Activated T-helper 9 cell treated with anti-CD3 and anti-CD28 coated beads, Interleukin-2, amount 50 U/mL, for 16 hours (primary cell): ENCODE data around the gene SGCD.
"Not testable (repeated sequence)": the region's sequence is repeated elsewhere in the genome, so short reads cannot be mapped to it uniquely, and the experiment has no call there.

ENCODE experiments used
- DNase-seq: peaks from one replicate; pipeline ENCODE4 v3.0.0-alpha.2; 2020; ENCODE audit warnings: low read depth

Gene SGCD

DNA sequence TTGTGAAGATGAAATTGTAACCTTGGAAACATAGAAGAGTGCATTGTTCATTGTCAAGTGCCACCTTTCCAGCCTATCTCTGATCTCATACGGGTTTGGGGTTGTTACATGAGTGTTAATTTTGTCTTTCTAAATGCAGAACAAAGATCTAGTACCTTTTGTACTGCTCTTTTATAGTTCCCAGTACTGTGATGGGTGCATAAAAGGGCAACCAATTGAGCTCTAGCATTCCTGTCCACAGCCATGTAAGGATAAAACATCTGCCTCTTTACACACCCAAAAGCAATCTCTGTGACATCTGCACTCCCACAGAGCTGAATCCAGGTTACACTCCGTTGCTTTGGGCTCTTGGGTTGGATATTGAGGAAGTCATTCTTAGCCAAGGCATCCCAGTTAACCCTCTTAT, 255.2 kb downstream of the SGCD start:
- no peak for DNase-seq

DNA sequence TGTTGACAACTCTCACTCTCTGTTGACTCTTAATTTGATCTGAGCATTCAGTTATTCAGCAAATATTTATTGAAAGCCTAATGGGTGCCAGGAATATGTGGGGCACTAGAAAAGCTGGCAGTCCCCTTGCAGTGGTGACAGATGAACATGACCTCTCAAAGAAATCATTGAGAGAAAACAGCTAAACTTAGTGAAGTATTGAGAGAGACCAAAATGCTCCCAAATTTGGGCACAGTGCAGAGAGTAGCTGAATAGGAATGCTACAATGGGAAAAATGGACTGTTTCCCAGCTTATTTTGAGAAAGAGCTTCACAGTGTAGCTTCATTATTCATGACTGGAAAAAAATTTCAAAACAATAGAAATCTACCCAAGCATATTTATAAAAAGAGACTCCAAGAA, 257.9 kb downstream of the SGCD start:
- no peak for DNase-seq

DNA sequence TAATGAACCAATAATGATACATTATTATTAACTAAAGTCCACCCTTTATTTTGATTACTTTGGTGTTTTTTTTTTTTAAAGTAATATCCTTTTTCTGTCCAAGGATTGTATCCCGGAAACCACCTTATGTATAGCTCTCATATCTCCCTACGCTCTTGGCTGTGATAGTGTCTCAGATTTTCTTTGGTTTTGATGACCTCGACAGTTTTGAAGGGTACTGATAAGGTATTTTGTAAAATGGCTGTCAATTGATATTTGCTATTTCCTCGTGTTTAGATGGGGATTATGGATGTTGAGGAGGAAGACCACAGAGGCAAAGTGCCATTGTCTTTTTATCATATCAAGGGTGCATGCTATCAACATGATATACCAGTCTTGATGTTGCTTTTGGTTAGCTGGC, 259.0 kb downstream of the SGCD start:
- no peak for DNase-seq

DNA sequence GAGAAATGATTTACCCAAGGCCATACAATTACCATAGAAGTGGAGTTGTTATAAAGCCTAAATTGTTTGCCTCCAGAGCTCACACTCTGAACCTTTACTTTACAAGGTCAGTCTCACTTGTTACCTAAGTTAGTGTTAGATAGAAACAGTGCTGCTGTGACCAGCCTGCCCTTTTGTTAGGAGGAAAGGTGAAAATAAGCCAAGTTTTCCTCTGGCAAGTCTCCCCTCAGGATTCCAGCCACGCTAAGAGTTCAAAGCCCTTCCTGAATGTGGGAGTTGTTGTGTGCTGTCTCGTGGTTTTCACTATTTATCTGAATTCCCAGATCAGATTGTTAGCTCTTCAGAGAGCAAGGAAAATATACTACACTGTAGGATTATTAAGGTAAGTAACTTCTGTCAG, 260.0 kb downstream of the SGCD start:
- no peak for DNase-seq

DNA sequence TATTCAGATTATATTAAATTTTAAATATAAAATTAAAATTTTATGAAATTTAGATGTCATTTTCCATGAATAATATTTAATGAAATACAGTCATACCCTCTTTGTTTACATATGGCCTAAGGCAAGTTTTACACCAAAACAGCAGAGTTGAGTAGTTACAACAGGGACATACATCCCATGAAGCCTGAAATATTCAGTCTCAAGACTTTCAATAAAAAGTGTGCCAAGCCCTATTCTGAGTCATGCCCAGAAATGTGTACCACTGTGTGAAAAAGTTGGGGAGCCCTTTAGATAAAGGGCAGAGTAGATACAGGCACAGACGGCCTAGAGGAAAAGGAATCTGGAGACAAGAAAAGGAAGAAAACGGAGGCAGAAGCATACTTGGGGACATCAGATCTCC, 261.3 kb downstream of the SGCD start:
- DNase-seq: no peak

DNA sequence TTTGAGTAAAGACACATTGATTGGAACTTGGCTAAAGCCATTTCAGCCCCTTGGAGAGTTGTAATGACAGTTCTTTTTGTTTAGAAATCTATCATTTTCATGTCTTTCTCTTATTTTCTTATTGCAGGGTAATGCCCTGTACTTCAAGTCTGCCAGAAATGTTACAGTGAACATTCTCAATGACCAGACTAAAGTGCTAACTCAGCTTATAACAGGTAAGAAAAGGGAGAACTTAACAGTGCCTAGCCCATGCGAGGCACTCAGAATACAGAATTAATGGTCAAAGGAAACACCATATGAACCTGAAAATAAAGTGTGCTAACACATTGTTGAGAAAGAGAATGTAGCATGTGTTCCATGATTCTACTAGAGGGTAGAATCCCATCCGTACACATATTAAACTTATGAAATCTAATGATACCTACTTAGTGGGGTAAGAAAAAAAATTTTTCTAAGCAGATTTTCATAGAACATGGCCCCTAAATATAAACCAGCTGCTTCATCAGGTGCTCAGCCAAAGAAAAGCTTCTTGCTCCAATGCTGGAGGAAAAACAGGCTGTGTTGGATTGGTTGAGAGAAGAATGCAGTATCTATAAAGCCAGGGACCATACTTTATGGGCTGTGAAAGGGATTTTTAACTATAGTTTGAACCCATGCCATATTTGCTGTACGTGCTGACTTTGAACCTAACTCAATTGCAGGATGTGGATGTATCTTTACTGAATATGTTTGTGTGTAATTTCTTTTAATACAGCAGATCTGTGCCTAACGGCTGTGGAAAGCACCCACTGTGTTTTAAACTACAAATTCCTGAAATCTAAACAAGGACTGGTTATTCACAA, 262.4 kb downstream of the SGCD start:
- no peak for DNase-seq

DNA sequence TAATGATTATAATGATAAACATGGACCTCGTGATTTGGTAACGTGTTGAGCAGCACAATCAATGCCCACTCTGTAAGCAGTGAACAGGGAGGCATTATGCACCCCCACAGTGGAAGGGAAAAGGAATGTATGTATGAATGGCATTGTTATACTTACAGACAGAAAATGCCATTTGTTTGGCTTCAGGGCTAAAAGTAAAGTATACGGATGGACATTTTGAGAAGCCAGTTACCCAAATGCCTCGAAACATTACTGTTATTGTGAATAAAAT, 262.9 kb downstream of the SGCD start:
- DNase-seq: no peak

DNA sequence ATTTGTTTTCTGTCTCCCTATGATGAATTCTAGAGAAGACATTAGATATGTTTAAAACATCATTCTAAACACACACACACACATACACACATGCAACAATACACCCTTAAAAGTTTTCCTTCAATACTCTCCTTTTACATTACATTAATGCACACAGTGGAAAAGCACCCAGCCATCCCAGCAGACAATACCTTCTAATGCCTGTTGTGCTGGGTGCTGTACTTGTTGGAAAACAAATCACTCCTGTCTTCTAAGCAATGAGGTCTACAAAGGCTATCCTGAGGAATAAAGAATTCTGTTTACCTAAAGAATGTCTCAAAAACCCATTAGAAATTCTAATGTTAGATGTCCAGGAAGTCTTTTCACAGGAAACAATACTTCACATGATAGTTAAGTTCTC, 264.0 kb downstream of the SGCD start:
- no peak for DNase-seq

DNA sequence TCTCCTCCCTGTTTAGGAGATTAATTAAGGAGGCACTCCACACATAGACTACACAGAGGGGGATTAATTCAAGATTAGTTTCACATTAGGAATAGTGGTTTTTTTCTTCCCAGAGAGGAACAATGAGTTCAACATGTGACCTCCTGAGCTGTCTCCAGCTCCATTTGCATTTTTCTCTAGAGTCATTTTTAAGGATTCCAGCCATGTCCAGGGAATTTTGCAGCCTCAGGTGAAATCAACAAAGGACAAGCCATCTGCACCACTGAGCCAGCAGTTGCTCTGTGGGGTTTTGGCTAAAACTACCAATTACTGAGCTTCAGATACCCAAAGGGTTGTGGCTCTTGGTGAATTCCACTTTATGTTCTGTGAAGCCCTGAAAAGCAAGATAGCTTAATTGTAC, 264.7 kb downstream of the SGCD start:
- DNase-seq: no peak

DNA sequence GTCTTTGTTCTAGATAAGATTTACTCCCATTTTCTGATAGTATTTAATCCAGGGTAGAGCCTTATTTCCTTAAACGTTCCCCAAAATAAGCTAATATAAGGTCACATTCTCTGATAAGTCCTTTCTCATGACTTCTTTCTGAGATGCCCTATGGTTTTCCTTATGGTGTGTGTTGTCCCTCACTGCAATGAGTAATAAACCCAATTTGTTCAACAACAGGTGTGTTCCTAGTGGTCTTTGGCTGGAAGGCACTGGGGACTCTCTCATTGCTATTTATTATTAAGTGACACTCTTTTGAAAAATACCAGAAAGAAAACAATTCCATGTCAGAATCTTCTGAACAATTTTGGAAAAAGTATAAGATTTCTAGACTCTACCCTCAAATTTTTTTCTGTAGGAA, 266.6 kb downstream of the SGCD start:
- no peak for DNase-seq

DNA sequence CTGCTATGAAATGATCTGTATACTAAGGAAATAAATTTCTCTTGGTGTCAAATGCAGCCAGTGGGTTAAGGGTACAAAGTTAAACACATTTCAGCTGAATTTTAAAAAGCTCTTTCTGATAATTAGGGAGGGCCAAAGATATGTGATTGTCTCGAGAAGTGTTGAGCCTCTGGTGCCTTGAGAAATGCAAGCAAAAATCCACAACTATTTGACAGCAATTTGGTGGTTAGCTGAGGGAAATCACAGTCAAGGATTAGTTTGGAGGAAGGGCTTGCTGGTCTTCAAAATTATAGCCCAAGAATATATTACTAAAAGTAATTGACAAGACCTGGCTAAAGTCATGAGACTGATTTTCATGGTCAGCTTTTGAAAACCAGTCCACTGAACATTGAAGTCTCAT, 267.4 kb downstream of the SGCD start:
- no peak for DNase-seq

DNA sequence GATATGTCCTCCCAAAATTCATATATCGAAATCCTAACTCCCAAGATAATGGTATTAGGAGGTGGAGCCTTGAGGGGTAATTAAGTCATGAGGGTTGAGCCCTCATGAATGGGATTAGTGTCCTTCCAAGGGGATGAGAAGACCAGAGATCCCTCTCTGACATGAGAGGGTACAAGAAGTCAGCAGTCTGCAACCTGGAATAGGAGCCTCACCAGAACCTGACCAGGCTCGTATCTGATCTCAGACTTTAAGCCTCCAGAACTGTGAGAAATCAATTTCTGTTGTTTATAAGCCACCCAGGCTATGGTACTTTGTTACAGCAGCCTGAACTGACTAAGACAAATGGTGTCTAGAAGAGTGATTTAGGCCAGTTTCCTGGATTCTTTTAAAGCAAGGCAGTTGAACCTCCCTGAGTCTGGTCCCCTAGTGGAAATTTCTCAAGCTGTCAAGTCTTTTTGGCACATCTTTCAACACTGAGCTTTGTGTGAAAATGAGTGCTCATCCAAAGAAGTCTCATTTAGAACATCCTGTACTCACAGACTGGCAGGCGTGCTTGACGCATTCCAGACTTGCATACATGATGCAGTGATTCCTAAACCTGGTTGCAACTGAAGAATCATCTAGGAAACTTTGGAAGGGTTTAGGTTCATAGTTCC, 268.3 kb downstream of the SGCD start:
- no peak for DNase-seq

DNA sequence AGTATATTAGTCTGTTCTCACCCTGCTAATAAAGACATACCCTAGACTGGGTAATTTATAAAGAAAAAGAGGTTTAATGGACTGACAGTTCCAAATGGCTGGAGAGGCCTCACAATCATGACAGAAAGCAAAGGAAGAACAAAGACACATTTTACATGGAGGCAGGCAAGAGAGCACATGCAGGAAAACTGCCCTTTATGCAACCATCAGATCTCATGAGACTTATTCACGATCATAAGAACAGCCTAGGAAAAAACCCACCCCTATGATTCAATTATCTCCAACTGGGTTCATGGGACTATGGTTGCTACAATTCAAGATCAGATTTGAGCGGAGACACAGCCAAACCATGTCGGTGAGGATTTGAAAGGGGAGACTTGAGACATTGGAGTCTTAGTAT, 270.3 kb downstream of the SGCD start:
- DNase-seq: no peak

DNA sequence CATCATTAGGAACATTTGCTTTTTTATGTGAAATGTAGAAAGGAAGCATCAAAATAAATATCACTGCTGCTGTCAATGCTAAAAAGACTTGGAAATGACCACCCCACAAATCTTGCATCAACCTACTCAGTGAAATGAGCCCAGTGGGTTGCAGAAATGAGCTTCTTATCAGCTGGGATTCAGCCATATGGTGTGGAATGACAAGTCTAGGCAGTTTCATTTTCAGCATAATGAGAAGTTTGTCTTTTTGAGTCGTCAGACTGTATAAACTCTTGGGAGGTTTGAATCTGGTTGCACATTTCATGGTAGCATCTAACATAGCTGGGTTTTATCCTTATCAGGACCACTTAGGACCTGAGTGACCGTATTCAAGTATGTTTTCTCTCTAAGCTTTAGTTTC, 272.0 kb downstream of the SGCD start:
- DNase-seq: no peak

DNA sequence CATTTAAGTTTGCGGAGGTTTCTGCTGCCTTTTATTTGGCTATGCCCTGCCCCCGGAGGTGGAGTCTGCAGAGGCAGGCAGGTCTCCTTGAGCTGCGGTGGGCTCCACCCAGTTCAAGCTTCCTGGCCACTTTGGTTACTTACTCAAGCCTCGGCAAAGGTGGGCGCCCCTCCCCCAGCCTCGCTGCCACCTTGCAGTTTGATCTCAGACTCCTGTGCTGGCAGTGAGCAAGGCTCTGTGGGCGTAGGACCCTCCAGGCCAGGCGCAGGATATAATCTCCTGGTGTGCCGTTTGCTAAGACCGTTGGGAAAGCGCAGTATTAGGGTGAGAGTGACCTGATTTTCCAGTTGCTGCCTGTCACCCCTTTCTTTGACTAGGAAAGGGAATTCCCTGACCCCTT, 283.6 kb downstream of the SGCD start:
- DNase-seq: not testable (repeated sequence)

DNA sequence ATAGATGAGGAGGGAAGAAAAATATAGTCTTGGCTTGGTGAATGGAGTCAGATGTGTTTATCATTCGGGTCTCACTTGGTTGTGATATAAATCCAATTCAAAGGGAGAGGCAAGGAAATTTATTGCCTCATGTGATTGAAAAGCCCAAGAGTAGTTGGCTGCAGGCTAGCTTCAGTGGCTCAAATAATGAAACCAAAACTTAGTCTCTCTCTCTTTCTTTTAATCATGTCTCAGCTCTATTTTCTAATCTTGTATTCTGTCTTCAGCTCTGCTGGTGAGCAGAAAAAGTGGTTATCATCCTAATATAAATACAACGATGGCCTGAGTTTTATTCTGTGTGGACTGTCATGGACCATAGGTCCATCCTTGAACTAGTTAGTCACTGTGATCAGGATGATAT, 288.9 kb downstream of the SGCD start:
- DNase-seq: no peak

DNA sequence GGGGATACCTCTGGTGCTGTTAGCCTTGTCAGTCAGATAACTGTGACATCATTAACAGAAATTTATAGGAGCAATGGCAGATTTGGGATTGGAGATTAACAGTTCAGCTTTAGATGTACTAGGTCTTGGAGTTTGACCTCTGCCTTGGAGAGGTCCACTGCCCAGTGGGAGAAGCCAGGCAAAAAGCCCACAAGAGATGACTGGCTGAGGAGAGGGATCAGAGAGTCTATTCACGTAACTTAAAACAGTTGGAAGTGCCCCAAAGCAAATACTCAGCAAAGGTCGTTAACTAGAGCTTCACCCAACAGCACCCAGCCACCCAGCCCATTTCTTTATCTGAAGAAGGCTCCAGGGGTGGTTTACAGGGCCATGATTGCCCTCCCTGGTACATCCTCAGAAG, 290.5 kb downstream of the SGCD start:
- no peak for DNase-seq

DNA sequence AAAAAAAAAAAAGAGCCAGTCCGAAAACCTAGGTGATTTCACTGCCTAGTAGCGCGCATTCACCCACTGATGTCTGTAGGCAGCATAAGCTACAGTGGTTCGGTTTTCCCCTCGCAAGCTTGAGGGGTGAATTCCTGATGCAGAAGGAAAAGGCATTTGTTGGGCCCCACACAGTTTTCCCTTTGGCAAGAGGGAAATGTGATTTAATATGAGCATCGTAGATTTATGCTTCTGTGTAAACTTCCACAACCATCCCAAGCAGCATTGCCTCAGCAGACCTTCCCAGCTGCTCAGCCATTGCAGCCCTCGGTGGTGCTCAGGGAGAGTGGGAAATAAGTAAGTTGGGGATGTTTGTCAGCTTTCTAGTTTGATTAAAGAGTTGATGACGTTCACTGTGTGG, 291.6 kb downstream of the SGCD start:
- no peak for DNase-seq

DNA sequence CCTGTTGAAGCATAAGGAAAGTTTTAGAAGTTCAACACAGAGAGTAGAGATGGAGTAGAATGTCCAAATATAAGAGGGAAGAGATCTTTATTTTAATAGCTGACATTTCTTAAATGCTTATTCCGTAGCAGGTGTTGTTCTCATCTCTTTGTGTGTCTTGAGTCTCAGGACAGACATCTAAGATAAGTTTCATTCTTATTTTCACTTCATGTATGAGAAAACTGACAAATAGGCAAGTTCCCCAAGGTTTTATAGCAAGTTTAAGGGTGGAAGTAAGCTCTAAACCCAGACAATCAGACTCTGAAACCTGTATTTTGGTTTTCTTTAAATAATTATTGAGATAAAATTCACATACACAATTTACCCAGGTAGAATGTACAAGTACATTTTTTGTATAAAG, 294.8 kb downstream of the SGCD start:
- DNase-seq: no peak

DNA sequence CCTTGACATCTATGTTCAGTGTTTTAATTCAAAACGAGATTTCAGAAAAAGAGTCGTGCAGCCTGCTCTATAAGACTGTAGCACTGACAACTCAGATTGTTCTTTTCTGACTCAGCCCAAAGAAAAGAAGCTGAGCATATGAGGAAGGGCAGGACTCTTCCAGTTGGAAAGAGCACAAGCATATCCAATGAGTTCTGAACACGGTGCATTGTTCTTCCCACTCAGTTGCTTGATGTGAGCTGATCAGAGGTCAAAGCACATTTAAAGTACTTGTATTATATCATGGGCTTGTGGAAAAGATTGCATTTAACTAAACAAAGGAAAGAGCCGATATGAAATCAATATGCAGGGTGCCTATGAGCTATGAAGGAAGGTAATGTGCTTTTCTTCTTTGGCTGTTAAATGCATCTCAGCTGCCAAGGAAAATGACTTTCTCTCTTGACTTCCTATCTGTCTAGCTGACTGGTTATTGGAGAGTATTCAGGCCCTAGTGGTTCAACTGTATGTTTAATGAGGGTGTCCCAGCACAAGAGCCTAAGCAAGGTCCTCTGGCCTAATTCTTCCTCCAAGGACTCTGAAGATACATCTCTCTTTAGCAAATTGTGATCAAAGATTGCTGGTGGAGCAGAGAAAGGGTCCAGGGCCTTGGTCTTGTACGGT, 296.5 kb downstream of the SGCD start:
- DNase-seq: no peak

DNA sequence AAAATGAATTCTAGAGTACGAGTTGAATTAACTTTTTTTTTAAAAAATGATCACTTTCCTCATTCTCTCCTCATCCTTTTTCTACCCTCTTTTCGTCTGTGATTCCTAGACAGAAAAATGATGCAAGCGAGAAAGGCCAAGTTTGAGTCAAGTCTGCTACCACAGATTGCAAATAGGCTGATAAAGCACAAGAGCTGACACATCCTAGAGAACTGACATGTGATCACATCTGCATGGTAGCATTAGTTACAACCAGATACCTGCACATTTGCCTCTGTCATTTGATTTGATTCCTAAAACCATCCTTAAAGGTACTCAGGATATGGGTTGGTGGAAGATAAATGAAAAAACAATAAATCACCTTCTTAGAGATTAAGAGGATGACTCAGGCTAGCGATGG, 297.7 kb downstream of the SGCD start:
- no peak for DNase-seq

DNA sequence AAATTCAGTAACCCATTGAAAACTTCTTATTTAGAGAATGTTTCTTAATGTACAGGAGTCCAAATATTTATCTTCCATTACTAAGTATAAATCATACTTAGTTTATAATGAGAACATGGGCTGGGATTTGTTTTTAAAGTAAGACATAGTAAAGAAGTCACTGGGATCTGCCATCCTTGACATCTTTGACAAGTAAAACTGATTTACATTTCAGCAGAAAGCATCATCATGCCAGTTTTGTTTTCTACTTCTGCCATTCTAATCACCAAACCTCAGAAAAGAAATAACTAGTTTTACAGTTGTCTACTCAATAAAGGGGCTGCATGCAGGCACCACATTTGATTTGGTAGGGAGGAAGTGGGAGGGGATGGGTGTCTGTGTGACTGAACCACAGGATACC, 301.5 kb downstream of the SGCD start:
- DNase-seq: no peak

DNA sequence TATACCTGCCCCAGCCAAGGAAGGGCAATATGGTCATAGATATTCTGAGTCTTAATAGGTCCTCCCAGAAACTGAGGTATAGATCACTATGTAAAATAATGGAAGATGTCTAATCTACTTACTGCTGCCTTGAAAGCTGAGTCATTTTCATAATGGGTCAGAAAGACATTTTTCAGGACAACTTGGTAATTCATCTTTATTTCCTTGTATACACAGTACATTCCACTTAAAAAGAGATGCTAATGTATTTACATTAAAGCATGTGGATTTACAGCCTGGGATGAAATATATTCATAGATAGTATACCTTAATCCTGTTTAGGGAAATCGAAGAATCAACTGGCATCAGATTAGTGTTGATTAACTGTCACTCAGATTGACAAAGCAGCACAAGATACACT, 304.0 kb downstream of the SGCD start:
- DNase-seq: no peak

DNA sequence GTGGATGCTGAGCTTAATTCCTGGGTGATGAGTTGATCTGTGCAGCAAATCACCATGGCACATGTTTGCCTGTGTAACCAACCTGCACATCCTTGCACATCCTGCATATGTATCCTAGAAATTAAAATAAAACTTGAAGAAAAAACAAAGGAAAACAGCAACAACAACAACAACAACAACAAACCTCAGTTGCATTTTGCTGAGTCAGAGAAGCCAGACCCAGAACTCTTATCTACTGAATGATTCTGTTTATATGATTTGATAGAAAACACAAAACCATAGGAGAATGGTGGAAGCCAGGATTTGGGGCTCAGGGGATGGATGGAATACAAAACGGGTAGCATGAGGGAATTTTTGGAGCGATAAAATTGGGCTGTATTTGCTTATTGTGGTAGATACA, 307.3 kb downstream of the SGCD start:
- DNase-seq: no peak
